Bronchial epithelial cell (primary cell): ENCODE results near the gene LINS1. TPM values are rescaled to one million over a fixed set of nuclear protein-coding genes. Genes with fewer than 3 reads are reported as not detected.
"Not testable (repeated sequence)": the region's sequence is repeated elsewhere in the genome, so short reads cannot be mapped to it uniquely, and the experiment has no call there.

Experiments
- DNase-seq: peaks from one replicate; pipeline ENCODE4 v3.0.0-alpha.2; 2010; ENCODE audit warnings: low read depth
- FAIRE-seq: peaks from 2 replicates; lab custom pipeline; 2011; peaks lifted over from hg19 to GRCh38; lab: Jason Lieb, UNC
- H3K27me3 ChIP-seq: 2 replicates; pipeline ENCODE4 v1.5.1; 2011; ENCODE audit warnings: low read length; ENCODE audit not compliant: control insufficient read depth, insufficient read depth
- H3K36me3 ChIP-seq: 2 replicates; pipeline ENCODE4 v1.5.1; 2011; ENCODE audit warnings: low read length; ENCODE audit not compliant: control insufficient read depth, insufficient read depth
- H3K4me3 ChIP-seq: 2 replicates; pipeline ENCODE4 v1.5.1; 2011; ENCODE audit warnings: mild to moderate bottlenecking, low read depth, low read length, control low read depth
- total RNA-seq: library from RNA; depleted of rRNA; stranded (reverse); fragments of >200 nt; gene quantifications from 2 replicates; pipeline ENCODE4 v1.2.1, GENCODE V29; 2014
- TF ChIP-seq, protein P1 (sequence below): IDR thresholded peaks from 2 replicates; pipeline ENCODE4 v1.5.1; 2011; ENCODE audit warnings: mild to moderate bottlenecking, moderate library complexity, low read length, control low read depth, inconsistent platforms; ENCODE audit not compliant: insufficient read depth, severe bottlenecking

LINS1 gene
- total RNA-seq, 1 donor from 2014 or later, result 7.6 TPM

DNA sequence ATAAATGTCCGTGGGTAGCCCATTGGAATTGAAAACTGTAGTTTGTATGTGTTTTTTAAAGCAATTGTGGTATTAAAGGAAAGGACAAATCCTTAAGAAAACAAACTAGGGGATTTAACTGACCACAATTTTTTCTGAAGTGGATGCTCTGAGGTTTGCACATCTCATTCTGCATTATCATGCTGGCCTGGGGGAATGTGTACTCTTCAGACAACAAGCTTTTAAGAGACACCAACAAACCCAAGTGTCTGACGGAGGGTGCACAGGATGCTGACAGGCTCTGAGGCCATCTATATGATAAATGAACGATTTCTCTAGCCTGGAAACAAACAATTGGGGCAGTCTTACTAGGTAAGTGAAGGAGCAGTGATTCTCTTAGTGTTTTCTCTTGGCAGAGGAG is 9.1 kb downstream of the LINS1 start:
- Histone ChIP-seq H3K36me3 (no peaks in the 10 kb centered on the region), H3K4me3 (no peak overlapping the region), H3K27me3 (no peaks in the 10 kb centered on the region)
- FAIRE-seq, result no peak
- DNase-seq, result no peak
- TF ChIP-seq, protein P1, sequence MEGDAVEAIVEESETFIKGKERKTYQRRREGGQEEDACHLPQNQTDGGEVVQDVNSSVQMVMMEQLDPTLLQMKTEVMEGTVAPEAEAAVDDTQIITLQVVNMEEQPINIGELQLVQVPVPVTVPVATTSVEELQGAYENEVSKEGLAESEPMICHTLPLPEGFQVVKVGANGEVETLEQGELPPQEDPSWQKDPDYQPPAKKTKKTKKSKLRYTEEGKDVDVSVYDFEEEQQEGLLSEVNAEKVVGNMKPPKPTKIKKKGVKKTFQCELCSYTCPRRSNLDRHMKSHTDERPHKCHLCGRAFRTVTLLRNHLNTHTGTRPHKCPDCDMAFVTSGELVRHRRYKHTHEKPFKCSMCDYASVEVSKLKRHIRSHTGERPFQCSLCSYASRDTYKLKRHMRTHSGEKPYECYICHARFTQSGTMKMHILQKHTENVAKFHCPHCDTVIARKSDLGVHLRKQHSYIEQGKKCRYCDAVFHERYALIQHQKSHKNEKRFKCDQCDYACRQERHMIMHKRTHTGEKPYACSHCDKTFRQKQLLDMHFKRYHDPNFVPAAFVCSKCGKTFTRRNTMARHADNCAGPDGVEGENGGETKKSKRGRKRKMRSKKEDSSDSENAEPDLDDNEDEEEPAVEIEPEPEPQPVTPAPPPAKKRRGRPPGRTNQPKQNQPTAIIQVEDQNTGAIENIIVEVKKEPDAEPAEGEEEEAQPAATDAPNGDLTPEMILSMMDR, result no peak

DNA sequence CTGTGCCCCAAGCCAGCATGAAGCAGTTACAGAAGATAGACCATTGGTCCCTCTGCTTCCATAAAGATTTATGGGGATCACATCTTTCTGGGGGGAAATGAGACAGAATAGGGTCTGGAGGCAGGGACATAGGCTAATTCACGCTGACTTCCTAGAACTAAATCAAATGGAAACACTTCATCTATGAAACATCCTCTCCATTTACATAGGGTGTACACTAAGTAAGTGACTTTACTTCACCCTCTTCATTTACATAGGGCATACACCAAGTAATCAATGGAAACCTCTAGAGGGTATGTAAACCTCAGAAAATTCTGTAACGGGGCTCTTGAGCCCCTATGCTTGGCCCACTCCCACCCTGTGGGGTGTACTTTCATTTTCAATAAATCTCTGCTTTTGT is 10.1 kb downstream of the LINS1 start:
- TF ChIP-seq, protein P1, result no peak
- Histone ChIP-seq H3K4me3 (no peak overlapping the region), H3K36me3 (no peaks in the 10 kb centered on the region), H3K27me3 (no peaks in the 10 kb centered on the region)
- DNase-seq (no peak), FAIRE-seq (no peak)

DNA sequence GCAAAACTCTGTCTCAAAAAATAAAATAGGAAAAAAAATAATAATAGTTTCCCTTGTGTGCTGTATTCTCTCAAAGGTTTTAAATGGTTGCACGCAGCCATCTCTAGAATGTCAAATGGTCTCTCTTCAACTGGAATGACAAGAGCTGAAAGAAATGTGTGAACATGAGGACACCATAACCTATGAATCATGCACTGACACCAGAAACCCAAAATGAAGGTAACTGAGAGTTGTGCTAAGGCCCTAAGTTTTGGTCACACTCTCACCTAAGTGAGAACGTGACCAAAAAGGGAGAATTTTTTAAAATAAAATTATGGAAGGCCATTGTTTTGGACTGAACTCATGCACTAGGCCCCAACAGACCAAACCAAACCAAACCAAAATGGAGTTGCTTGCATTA is 10.8 kb downstream of the LINS1 start:
- H3K27me3 ChIP-seq, H3K36me3 ChIP-seq, FAIRE-seq, H3K4me3 ChIP-seq, DNase-seq: not testable (repeated sequence)

DNA sequence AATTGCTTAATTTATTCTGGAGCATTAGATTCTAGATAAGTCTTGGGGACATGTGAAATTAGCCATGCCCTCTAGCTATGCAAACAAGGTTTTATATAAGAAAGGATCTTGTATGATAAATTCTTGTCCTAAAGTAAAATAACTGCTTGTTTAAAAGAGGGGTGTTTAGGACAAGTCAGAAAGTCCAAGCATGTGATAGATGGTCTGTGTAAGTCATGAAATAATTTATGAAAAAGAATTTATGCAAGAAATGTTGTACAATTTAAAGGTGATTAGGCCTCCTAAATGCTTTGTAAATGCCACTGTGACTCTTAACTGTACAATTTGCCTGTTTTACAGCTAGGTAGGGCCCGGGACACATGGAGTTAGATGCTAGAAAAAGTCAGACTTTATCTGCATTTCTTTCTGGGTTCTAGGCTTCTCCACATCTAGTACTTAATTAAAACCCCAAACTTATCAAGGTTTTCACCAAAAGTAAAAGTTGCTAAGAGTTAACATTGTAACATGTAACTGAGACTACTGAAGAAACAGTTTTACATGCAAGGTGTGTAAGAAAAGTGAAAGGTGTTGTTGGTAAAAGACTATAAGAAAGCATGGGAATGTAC is 13.2 kb downstream of the LINS1 start:
- Histone ChIP-seq H3K4me3 (no peak overlapping the region), H3K36me3 (no peaks in the 10 kb centered on the region), H3K27me3 (no peaks in the 10 kb centered on the region)
- TF ChIP-seq, protein P1, result no peak
- DNase-seq (no peak), FAIRE-seq (no peak)

DNA sequence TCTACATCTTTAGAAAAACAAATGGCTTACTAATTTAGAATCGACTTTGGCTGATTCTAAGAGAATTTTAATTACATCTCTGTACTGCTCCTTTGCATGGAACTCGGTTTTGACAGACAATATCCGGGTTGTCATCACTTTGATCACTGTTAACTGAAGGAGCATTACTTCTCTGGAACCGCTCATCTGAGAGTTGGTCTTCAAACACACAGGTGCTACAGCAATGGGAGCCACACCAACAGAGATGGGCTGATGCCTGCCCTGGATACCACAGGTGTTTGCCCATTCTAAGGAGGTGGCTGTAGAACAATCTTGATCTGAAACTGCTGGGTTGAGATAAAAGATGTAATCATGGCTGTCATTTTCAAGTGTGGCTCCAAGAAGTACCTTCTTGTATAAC is 21.6 kb downstream of the LINS1 start:
- Histone ChIP-seq H3K4me3 (no peak overlapping the region), H3K36me3 (no peaks in the 10 kb centered on the region), H3K27me3 (no peaks in the 10 kb centered on the region)
- TF ChIP-seq, protein P1, result no peak
- FAIRE-seq (no peak), DNase-seq (no peak)

DNA sequence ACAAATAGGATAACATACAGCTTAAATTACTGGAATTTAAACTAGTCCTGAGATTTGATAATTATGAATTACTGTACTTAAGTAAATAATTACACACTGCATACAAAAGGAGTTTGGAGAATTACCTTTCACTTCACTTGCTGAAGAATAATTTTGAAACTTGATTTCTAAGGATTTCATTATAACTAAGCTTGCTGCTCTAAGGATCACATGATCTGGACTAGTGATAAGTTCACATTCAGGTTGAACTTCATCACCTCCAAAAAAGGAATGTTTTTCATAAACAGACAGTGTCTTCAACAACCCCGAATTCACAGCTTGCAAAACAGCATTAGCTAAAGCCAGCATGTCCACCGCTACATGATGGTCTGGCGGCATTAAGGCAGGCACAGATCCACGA is 28.5 kb downstream of the LINS1 start:
- DNase-seq, result no peak
- no peak for FAIRE-seq
- Histone ChIP-seq H3K27me3 (no peaks in the 10 kb centered on the region), H3K36me3 (peaks cover 6% of the 10 kb centered on the region), H3K4me3 (no peak overlapping the region)
- TF ChIP-seq, protein P1, result no peak
